ENCODE data around the gene CDH8. TPM values are rescaled to one million over a fixed set of nuclear protein-coding genes. Genes with fewer than 3 reads are reported as not detected.

The CDH8 gene
- polyA plus RNA-seq, 4 donors, result 5.7 to 6.7 (median 6.2) TPM

GRCh38 chr16:62034231-62035114, 1.8 kb downstream of the CDH8 start:
- no peak for DNase-seq (ENCODE audit: low read depth in 4 of 4, low spot score in 3 of 4)

- no peak for DNase-seq (ENCODE audit: low read depth in 4 of 4, low spot score in 3 of 4)
Observed at GRCh38 chr16:62033065-62033464, 3.2 kb downstream of the CDH8 start.

- no peak for DNase-seq (ENCODE audit: low read depth in 4 of 4, low spot score in 3 of 4)
Observed at GRCh38 chr16:62029947-62030346, 6.3 kb downstream of the CDH8 start.

- DNase-seq (ENCODE audit: low read depth in 4 of 4, low spot score in 3 of 4), result no peak
Observed at GRCh38 chr16:62022688-62023087, 13.6 kb downstream of the CDH8 start.

GRCh38 chr16:62021161-62021581, 15.1 kb downstream of the CDH8 start:
- no peak for DNase-seq (ENCODE audit: low read depth in 4 of 4, low spot score in 3 of 4)

- no peak for DNase-seq (ENCODE audit: low read depth in 4 of 4, low spot score in 3 of 4)
Observed at GRCh38 chr16:62020681-62021080, 15.6 kb downstream of the CDH8 start.

- no peak for DNase-seq (ENCODE audit: low read depth in 4 of 4, low spot score in 3 of 4)
Observed at GRCh38 chr16:62019851-62020250, 16.4 kb downstream of the CDH8 start.

- DNase-seq (ENCODE audit: low read depth in 4 of 4, low spot score in 3 of 4), result no peak
Observed at GRCh38 chr16:62018301-62019060, 17.8 kb downstream of the CDH8 start.

- DNase-seq (ENCODE audit: low read depth in 4 of 4, low spot score in 3 of 4), result no peak
Observed at GRCh38 chr16:62014319-62014923, 21.8 kb downstream of the CDH8 start.

GRCh38 chr16:62010186-62010585, 26.1 kb downstream of the CDH8 start:
- no peak for DNase-seq (ENCODE audit: low read depth in 4 of 4, low spot score in 3 of 4)

- no peak for DNase-seq (ENCODE audit: low read depth in 4 of 4, low spot score in 3 of 4)
Observed at GRCh38 chr16:61998460-61998859, 37.8 kb downstream of the CDH8 start.

GRCh38 chr16:61993108-61993507, 43.1 kb downstream of the CDH8 start:
- DNase-seq (ENCODE audit: low read depth in 4 of 4, low spot score in 3 of 4), result peak in 1 of 4 donors; percentile 1

GRCh38 chr16:61987474-61988012, 48.7 kb downstream of the CDH8 start:
- no peak for DNase-seq (ENCODE audit: low read depth in 4 of 4, low spot score in 3 of 4)

GRCh38 chr16:61969077-61969382, 67.2 kb downstream of the CDH8 start:
- no peak for DNase-seq (ENCODE audit: low read depth in 4 of 4, low spot score in 3 of 4)

GRCh38 chr16:61968242-61969076, 67.8 kb downstream of the CDH8 start:
- DNase-seq (ENCODE audit: low read depth in 4 of 4, low spot score in 3 of 4), result no peak

- no peak for DNase-seq (ENCODE audit: low read depth in 4 of 4, low spot score in 3 of 4)
Observed at GRCh38 chr16:61957075-61957855, 79.0 kb downstream of the CDH8 start.

- no peak for DNase-seq (ENCODE audit: low read depth in 4 of 4, low spot score in 3 of 4)
Observed at GRCh38 chr16:61952841-61953240, 83.4 kb downstream of the CDH8 start.

- no peak for DNase-seq (ENCODE audit: low read depth in 4 of 4, low spot score in 3 of 4)
Observed at GRCh38 chr16:61948414-61948813, 87.8 kb downstream of the CDH8 start.

GRCh38 chr16:61946019-61946418, 90.2 kb downstream of the CDH8 start:
- no peak for DNase-seq (ENCODE audit: low read depth in 4 of 4, low spot score in 3 of 4)

- DNase-seq (ENCODE audit: low read depth in 4 of 4, low spot score in 3 of 4), result no peak
Observed at GRCh38 chr16:61945511-61945910, 90.7 kb downstream of the CDH8 start.

Measured in right renal pelvis (tissue), 4 donors.